Retinal pigment epithelial cell (primary cell): ENCODE results near the gene KDELR1.

Source experiments
- DNase-seq: peaks from one replicate; pipeline ENCODE4 v3.0.0-alpha.2; 2010; ENCODE audit warnings: low read depth
- H3K4me3 ChIP-seq: 2 replicates; pipeline ENCODE4 v1.5.1; 2011; ENCODE audit warnings: mild to moderate bottlenecking, low read length, control low read depth, moderate library complexity
- CTCF ChIP-seq: conservative IDR thresholded peaks from 2 replicates; pipeline ENCODE4 v1.5.1; 2011; ENCODE audit warnings: low read depth, low read length, control low read depth, inconsistent platforms

KDELR1 gene

GRCh38 chr19:48371367-48371766 is 20.0 kb downstream of the KDELR1 start:
- DNase-seq: no peak
- TF ChIP-seq CTCF: no peak
- H3K4me3 ChIP-seq: no peak overlapping the region

- no peak for DNase-seq
- no peak for TF ChIP-seq CTCF
- H3K4me3 ChIP-seq: no peak overlapping the region
Observed at GRCh38 chr19:48370955-48371354, 20.4 kb downstream of the KDELR1 start.

DNA sequence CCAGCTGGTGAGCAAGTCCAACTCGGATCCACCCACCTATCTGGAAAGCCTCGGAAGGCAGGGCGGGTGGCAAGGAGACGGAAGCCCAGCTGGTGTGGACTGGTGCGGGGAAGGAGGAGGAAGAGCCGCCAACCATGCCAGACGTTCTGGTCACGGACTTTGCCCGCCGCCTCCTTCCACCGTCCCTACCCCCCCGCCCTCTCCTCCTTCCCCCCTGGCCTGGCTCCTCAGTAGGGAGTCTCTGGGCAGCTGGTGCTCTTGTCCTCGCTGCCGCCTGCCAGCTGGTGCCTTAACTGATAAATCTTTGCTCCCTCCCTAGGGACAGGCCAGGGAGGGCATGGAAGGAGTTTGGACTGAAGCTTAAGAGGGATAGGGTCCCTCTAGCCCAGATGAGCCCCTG is 22.4 kb downstream of the KDELR1 start:
- no peak for TF ChIP-seq CTCF
- DNase-seq: no peak
- H3K4me3 ChIP-seq: no peak overlapping the region

- DNase-seq: no peak
- no peak for TF ChIP-seq CTCF
- no peak overlapping the region for H3K4me3 ChIP-seq
Observed at GRCh38 chr19:48367855-48368254, 23.5 kb downstream of the KDELR1 start.

DNA sequence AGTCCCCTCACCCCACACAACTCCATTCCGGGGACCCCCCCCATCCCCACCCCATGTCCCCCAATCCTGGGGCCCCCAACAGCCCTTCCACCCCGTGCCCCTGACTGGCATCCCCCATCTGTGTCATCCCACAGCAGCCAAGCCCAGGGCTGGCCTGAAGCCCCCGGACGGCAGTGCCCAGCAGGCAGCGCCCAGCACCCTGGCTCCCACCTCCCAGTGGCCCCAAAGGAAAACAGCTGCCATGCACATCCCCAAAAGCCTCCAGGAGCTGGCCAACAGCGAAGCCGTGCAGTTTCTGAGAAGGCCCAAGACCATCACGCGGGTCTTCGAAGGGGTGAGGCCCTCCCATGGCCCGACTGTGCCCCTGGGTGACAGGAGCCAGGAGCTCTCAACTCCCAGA is 25.7 kb downstream of the KDELR1 start:
- no peak overlapping the region for H3K4me3 ChIP-seq
- TF ChIP-seq CTCF: no peak
- DNase-seq: no peak

DNA sequence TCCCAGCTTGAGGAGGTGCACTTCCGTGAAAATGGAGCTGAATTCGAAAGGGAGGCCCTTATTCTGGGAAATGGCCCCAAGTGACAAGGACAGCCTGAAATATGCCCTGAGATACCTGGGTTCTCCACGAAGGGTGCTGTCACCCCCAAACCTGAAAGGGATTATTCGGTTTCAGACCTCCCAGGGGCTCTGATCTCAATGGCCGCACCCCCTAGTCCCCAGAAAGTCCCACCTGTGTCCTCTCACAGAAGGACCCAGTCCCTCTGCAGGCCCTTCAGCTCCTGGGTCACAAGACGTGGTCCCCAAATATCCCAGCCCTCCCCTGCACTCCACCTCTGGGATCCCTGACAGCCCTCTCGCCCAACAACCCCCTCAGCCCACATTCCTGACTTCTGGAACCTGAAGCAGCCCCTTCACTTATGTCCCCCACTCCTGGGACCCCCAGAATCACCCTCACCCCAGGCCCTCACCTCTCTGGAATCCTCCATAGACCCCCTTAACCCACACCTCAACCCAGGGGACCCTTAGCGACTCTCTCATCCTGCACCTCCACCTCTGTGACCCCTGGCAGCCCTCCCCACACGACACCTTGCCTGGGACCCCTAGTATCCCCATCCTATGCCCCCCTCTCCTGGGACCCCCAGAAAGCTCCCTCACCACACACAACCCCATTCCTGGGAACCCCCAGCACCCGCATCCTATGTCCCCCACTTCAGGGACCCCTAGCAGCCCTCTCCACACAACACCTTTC is 26.6 kb downstream of the KDELR1 start:
- peak overlapping the region; percentile 55 for H3K4me3 ChIP-seq
- no peak for TF ChIP-seq CTCF
- DNase-seq: no peak
